ENCODE measurements around the gene NPHP4. TPM values are rescaled to one million over a fixed set of nuclear protein-coding genes. Genes with fewer than 3 reads are reported as not detected.

Gene NPHP4
- total and polyA plus RNA-seq, 9 of the 15 experiments (the other 6 are each of a cell fraction or from before 2014, with no cell fraction given), result 0.52 to 26.2 (median 6.7) TPM

DNA sequence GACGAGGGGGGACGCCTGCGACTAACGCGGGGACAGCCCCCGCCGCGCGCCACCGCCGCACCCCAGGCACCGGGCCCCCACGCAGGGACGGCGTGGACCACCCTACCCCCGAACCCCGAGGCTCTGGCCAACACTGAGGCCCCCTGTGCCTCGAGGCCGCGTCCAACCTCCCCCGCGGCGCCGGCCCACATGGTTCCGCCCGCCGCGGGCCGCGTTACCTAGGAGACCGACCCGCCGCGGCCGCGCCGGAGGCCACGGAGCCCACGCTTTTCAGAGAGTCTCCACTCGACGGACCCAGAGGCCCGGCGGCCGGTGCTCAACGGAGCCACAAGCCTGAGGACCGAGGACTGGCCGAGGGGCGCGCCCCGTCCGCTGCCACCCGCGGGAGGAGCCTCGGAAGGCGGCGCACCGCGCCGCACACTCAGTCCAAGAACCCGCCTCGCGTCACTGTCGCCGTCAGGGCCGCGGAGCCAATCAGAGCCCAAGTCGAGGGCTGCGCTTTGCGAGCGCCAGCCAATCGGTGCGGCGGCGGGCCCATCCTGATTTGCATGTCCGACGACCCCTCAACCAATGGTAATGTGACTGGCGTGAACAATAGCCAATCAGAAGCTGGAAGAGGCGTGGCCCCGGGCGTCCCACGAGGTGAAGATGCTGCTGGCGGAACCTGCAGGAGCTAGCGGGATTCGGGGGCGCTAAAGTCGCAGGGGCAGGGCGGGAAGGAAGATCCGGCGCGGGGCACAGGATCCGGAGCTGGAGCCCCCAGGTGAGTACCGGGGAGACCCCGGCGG lies at the start of gene NPHP4 (continued):
- TF ChIP-seq, protein P1, sequence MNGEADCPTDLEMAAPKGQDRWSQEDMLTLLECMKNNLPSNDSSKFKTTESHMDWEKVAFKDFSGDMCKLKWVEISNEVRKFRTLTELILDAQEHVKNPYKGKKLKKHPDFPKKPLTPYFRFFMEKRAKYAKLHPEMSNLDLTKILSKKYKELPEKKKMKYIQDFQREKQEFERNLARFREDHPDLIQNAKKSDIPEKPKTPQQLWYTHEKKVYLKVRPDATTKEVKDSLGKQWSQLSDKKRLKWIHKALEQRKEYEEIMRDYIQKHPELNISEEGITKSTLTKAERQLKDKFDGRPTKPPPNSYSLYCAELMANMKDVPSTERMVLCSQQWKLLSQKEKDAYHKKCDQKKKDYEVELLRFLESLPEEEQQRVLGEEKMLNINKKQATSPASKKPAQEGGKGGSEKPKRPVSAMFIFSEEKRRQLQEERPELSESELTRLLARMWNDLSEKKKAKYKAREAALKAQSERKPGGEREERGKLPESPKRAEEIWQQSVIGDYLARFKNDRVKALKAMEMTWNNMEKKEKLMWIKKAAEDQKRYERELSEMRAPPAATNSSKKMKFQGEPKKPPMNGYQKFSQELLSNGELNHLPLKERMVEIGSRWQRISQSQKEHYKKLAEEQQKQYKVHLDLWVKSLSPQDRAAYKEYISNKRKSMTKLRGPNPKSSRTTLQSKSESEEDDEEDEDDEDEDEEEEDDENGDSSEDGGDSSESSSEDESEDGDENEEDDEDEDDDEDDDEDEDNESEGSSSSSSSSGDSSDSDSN (IDR thresholded peaks at IDR 0.05; ENCODE audit: borderline replicate concordance in 1 of 2, low read depth in 2 of 2, low read length in 2 of 2), result no peak; a peak in 1 of 4 replicates
- no peak for TF ChIP-seq CEBPB (tag; IDR thresholded peaks at IDR 0.05)
- TF ChIP-seq ILK (tag; IDR thresholded peaks at IDR 0.05; ENCODE audit: borderline replicate concordance, low read depth), result no peak
- TF ChIP-seq, protein P2, sequence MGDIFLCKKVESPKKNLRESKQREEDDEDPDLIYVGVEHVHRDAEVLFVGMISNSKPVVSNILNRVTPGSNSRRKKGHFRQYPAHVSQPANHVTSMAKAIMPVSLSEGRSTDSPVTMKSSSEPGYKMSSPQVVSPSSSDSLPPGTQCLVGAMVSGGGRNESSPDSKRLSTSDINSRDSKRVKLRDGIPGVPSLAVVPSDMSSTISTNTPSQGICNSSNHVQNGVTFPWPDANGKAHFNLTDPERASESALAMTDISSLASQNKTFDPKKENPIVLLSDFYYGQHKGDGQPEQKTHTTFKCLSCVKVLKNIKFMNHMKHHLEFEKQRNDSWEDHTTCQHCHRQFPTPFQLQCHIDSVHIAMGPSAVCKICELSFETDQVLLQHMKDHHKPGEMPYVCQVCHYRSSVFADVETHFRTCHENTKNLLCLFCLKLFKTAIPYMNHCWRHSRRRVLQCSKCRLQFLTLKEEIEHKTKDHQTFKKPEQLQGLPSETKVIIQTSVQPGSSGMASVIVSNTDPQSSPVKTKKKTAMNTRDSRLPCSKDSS (IDR thresholded peaks at IDR 0.05; ENCODE audit: low read depth, partially characterized antibody), result no peak
- TF ChIP-seq, protein P3, sequence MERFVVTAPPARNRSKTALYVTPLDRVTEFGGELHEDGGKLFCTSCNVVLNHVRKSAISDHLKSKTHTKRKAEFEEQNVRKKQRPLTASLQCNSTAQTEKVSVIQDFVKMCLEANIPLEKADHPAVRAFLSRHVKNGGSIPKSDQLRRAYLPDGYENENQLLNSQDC (CRISPR knock-in tag; IDR thresholded peaks at IDR 0.05), result 0 out of 2 replicates have a peak, but pooled peaks have one; percentile 30
- peak in 1 of 3 experiments; percentile 28 for TF ChIP-seq YY1 (IDR thresholded peaks at IDR 0.05; ENCODE audit: borderline replicate concordance in 1 of 3, control insufficient read depth in 1 of 3, extremely low read depth in 1 of 3, insufficient read depth in 3 of 3, insufficient read length in 1 of 3, insufficient replicate concordance in 2 of 3, low read depth in 1 of 3, low read length in 2 of 3)
- TF ChIP-seq, protein P4, sequence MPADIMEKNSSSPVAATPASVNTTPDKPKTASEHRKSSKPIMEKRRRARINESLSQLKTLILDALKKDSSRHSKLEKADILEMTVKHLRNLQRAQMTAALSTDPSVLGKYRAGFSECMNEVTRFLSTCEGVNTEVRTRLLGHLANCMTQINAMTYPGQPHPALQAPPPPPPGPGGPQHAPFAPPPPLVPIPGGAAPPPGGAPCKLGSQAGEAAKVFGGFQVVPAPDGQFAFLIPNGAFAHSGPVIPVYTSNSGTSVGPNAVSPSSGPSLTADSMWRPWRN (IDR thresholded peaks at IDR 0.05; ENCODE audit: low read depth), result no peak
- TF ChIP-seq, protein P5, sequence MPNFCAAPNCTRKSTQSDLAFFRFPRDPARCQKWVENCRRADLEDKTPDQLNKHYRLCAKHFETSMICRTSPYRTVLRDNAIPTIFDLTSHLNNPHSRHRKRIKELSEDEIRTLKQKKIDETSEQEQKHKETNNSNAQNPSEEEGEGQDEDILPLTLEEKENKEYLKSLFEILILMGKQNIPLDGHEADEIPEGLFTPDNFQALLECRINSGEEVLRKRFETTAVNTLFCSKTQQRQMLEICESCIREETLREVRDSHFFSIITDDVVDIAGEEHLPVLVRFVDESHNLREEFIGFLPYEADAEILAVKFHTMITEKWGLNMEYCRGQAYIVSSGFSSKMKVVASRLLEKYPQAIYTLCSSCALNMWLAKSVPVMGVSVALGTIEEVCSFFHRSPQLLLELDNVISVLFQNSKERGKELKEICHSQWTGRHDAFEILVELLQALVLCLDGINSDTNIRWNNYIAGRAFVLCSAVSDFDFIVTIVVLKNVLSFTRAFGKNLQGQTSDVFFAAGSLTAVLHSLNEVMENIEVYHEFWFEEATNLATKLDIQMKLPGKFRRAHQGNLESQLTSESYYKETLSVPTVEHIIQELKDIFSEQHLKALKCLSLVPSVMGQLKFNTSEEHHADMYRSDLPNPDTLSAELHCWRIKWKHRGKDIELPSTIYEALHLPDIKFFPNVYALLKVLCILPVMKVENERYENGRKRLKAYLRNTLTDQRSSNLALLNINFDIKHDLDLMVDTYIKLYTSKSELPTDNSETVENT (CRISPR knock-in tag; IDR thresholded peaks at IDR 0.05), result peak; percentile 61
- no peak for TF ChIP-seq STAT5B (CRISPR knock-in tag; IDR thresholded peaks at IDR 0.05)
- no peak for TF ChIP-seq POLR2AphosphoS2 (IDR thresholded peaks at IDR 0.05; ENCODE audit: low read length)
- no peak for TF ChIP-seq PTRF (tag; IDR thresholded peaks at IDR 0.05)
- no peak for TF ChIP-seq ZC3H8 (IDR thresholded peaks at IDR 0.05)
- TF ChIP-seq PTBP1 (IDR thresholded peaks at IDR 0.05; ENCODE audit: low read depth, low read length), result no peak
- TF ChIP-seq MCM5 (IDR thresholded peaks at IDR 0.05; ENCODE audit: low read depth), result no peak
- peak; percentile 38; the same call in 1 of the 2 replicates for TF ChIP-seq POLR2AphosphoS5 (IDR thresholded peaks at IDR 0.05; ENCODE audit: control insufficient read depth, insufficient read depth, low read depth, low read length)
- TF ChIP-seq PRPF4 (IDR thresholded peaks at IDR 0.05; ENCODE audit: insufficient read depth, low read depth, low read length, poor library complexity, severe bottlenecking), result no peak
- TF ChIP-seq FOXA3 (CRISPR knock-in tag; conservative IDR thresholded peaks at IDR 0.05 in 1 of 2, IDR thresholded peaks at IDR 0.05 in 1 of 2), result no peak; a peak in 1 of 4 replicates
